Measurements from ENCODE around the gene TMOD4.
"Not testable (repeated sequence)": the region's sequence is repeated elsewhere in the genome, so short reads cannot be mapped to it uniquely, and the experiment has no call there.

The TMOD4 gene

DNA sequence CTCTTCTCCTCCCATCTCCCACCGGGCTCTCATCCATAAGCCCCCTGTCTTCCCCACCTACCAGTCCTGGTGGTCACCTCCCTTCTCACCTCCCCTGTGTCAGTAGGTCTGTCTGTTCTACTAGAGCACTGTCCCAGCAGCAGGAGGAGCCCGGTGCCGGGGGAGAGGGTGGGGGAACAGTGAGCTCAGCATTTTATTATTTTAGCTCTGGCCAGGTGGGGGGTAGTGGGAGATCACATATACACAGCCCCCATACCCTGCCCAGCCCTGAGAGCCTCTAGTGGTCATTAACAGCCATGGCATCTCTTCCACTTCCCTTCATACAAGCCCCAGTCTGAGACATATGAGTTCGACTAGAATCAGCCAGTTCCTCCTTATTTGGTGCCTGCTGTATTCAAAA lies at the start of gene TMOD4:
Gene TMOD4 (minus strand): TSS at position 119 of the 400 bp plus-strand sequence. CDS start 1,106 bp downstream, outside the sequence.
- TF ChIP-seq CTCF (conservative IDR thresholded peaks at IDR 0.05; ENCODE audit: low read length) = peak; percentile 55
- DNase-seq (ENCODE audit: low read depth) = peak; percentile 13
- H3K4me3 ChIP-seq (ENCODE audit: low read length) = no peak within 1 kb of the TSS

DNA sequence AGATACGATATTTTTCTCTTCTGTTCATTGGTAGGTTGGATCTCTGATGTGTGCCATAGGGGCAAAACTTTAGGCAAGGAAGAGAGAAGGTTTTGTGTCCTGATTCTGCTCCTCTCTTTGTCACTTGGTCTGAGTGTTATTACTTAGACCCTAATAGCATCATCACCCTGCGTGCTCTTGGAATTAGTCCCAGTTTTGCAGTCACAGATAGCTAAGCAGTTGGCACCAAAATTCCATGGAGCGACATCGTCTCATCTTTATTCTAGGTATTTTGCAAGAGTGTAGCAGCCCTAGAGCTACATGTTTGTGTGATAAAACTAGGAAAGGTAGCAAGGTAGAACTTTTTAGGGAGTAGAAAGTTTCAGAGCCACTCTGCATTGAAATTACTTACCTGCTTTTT lies 46.3 kb upstream of the TMOD4 start:
- H3K4me3 ChIP-seq (ENCODE audit: low read length) = no peak overlapping the region
- peak; percentile 32 for DNase-seq (ENCODE audit: low read depth)
- TF ChIP-seq CTCF (conservative IDR thresholded peaks at IDR 0.05; ENCODE audit: low read length) = no peak

DNA sequence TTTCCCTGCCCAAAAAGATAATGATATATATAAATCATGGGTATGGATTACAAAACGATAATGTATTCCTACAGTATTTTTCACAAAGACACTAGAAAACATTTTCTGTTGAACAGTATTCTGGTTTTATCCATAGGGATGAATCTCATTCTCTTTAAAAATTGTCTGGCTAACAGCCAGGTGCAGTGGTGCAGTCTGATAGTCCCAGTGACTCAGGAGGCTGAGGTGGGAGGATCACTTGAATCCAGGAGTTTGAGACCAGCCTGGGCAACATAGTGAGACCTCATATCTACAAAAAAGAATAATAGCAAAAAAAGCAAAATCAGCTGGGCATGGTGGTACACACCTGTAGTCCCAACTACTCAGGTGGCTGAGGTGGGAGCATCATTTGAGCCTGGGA lies 45.8 kb upstream of the TMOD4 start:
- DNase-seq (ENCODE audit: low read depth) = no peak
- TF ChIP-seq CTCF (conservative IDR thresholded peaks at IDR 0.05; ENCODE audit: low read length) = no peak

DNA sequence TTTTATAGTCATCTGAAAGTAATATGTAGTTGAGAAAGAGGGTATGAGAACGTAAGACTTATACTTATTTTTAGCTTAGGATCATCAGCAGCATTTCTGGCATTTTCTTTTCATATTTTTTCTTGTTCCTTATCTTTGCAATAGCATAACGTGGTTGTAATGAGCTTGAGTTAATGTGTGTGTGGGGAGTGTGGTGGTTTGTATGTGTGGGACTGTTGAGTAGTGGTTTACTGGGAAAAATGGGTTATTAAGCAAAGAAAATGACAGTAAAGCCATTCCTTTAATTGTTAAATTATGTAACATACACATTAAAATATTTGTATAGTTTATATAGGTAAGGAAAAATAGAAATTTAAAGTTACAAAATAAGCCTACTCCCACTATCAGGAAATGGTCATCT lies 37.8 kb upstream of the TMOD4 start:
- H3K4me3 ChIP-seq (ENCODE audit: low read length) = no peak overlapping the region
- no peak for DNase-seq (ENCODE audit: low read depth)
- TF ChIP-seq CTCF (conservative IDR thresholded peaks at IDR 0.05; ENCODE audit: low read length) = no peak

More for the DNA sequence above, 45.8 kb upstream of the TMOD4 start:
- H3K4me3 ChIP-seq (ENCODE audit: low read length) = no peak overlapping the region

GRCh38 chr1:151211972-151212705 lies 36.4 kb upstream of the TMOD4 start:
- DNase-seq (ENCODE audit: low read depth) = no peak
- no peak for TF ChIP-seq CTCF (conservative IDR thresholded peaks at IDR 0.05; ENCODE audit: low read length)
- no peak overlapping the region for H3K4me3 ChIP-seq (ENCODE audit: low read length)

- DNase-seq (ENCODE audit: low read depth) = peak; percentile 61
- no peak overlapping the region for H3K4me3 ChIP-seq (ENCODE audit: low read length)
- no peak for TF ChIP-seq CTCF (conservative IDR thresholded peaks at IDR 0.05; ENCODE audit: low read length)
Measured at GRCh38 chr1:151210830-151211229, 35.0 kb upstream of the TMOD4 start.

- DNase-seq (ENCODE audit: low read depth) = not testable (repeated sequence)
Measured at GRCh38 chr1:151205381-151205965, 29.7 kb upstream of the TMOD4 start.

More at GRCh38 chr1:151205381-151205965, 29.7 kb upstream of the TMOD4 start:
- not testable (repeated sequence) for H3K4me3 ChIP-seq (ENCODE audit: low read length)

Data from AG10803 (cell line).